ENCODE results near the gene MIB2. TPM values are rescaled to one million over a fixed set of nuclear protein-coding genes. Genes with fewer than 3 reads are reported as not detected.

MIB2 gene
- total RNA-seq, 1 donor from 2014 or later, result 108 TPM

GRCh38 chr1:1610796-1611195 is 4.5 kb upstream of the MIB2 start:
- no peaks in the 10 kb centered on the region for H3K27me3 Mint-ChIP-seq (ENCODE audit: unreplicated experiment)
- peaks cover 3% of the 10 kb centered on the region for H3K36me3 Mint-ChIP-seq (ENCODE audit: unreplicated experiment)
- no peak for DNase-seq (ENCODE audit: extremely low spot score, unreplicated experiment)
- no peak overlapping the region for H3K27ac Mint-ChIP-seq (ENCODE audit: unreplicated experiment)
- H3K9me3 Mint-ChIP-seq (ENCODE audit: unreplicated experiment), result no peaks in the 10 kb centered on the region
- peaks cover 21% of the 10 kb centered on the region for H3K4me1 Mint-ChIP-seq (ENCODE audit: unreplicated experiment)
- H3K4me3 Mint-ChIP-seq (ENCODE audit: unreplicated experiment), result no peak overlapping the region
- no peak for TF ChIP-seq CTCF (IDR thresholded peaks at IDR 0.05)

DNA sequence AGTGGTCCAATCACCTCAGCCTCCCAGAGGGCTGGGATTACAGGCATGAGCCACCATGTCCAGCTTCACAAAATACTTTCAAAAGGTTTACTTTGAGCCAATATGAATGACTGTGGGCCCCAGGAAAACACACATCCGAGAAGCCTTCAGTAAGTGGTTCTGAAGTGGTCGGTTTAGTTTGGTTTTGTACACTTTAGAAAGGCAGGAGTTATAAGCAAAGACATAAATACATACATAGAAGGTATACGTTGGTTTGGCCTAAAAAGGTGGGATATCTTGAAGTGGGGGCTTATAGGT is 3.2 kb upstream of the MIB2 start:
- H3K36me3 Mint-ChIP-seq (ENCODE audit: unreplicated experiment), result peaks cover 3% of the 10 kb centered on the region
- no peaks in the 10 kb centered on the region for H3K27me3 Mint-ChIP-seq (ENCODE audit: unreplicated experiment)
- DNase-seq (ENCODE audit: extremely low spot score, unreplicated experiment), result no peak
- peak overlapping the region; percentile 40 for H3K4me3 Mint-ChIP-seq (ENCODE audit: unreplicated experiment)
- no peak for TF ChIP-seq CTCF (IDR thresholded peaks at IDR 0.05)
- no peaks in the 10 kb centered on the region for H3K9me3 Mint-ChIP-seq (ENCODE audit: unreplicated experiment)
- H3K4me1 Mint-ChIP-seq (ENCODE audit: unreplicated experiment), result peaks cover 25% of the 10 kb centered on the region
- no peak overlapping the region for H3K27ac Mint-ChIP-seq (ENCODE audit: unreplicated experiment)

- no peaks in the 10 kb centered on the region for H3K27me3 Mint-ChIP-seq (ENCODE audit: unreplicated experiment)
- H3K4me3 Mint-ChIP-seq (ENCODE audit: unreplicated experiment), result peak overlapping the region; percentile 87
- TF ChIP-seq CTCF (IDR thresholded peaks at IDR 0.05), result no peak
- H3K36me3 Mint-ChIP-seq (ENCODE audit: unreplicated experiment), result peaks cover 6% of the 10 kb centered on the region
- no peak for DNase-seq (ENCODE audit: extremely low spot score, unreplicated experiment)
- H3K9me3 Mint-ChIP-seq (ENCODE audit: unreplicated experiment), result no peaks in the 10 kb centered on the region
- peaks cover 34% of the 10 kb centered on the region for H3K4me1 Mint-ChIP-seq (ENCODE audit: unreplicated experiment)
- no peak overlapping the region for H3K27ac Mint-ChIP-seq (ENCODE audit: unreplicated experiment)
Observed at GRCh38 chr1:1613509-1614082, 1.7 kb upstream of the MIB2 start.

DNA sequence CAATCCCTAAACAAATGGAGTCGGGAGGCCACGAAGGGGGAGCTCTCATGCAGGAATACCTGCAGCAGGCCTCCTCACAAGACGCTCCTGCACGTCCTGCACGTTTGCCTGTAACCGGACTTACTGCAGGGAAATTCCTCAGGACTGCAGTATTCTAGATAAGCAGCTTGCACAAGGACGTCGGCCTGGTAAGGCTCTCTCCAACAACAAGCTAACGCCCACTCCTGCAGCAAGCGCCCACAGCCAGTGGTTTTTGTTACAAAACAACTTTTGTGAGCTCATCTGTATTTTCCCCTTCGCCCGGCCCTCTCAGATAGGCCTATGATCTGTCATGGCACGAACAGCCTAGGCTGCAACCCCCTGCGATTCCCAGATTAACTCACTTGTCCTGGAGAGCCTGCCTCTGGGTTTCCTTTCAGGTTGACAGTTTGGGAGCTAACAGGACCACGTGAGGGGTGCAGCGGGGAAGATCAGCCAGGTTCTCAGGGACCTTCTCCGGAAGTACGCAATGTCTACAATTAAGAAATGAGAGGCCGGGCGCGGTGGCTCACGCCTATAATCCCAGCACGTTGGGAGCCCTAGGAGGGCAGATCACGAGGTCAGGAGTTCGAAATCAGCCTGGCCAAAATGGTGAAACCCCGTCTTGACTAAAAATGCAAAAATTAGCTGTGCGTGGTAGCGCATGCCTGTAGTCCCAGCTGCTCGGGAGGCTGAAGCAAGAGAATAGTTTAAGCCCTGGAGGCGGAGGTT is 921 bp upstream of the MIB2 start:
- peak overlapping the region; percentile 75 for H3K27ac Mint-ChIP-seq (ENCODE audit: unreplicated experiment)
- TF ChIP-seq CTCF (IDR thresholded peaks at IDR 0.05), result no peak
- peaks cover 6% of the 10 kb centered on the region for H3K36me3 Mint-ChIP-seq (ENCODE audit: unreplicated experiment)
- no peaks in the 10 kb centered on the region for H3K27me3 Mint-ChIP-seq (ENCODE audit: unreplicated experiment)
- H3K4me3 Mint-ChIP-seq (ENCODE audit: unreplicated experiment), result peak overlapping the region; percentile 87
- no peaks in the 10 kb centered on the region for H3K9me3 Mint-ChIP-seq (ENCODE audit: unreplicated experiment)
- no peak for DNase-seq (ENCODE audit: extremely low spot score, unreplicated experiment)
- peaks cover 34% of the 10 kb centered on the region for H3K4me1 Mint-ChIP-seq (ENCODE audit: unreplicated experiment)

- H3K36me3 Mint-ChIP-seq (ENCODE audit: unreplicated experiment), result peaks cover 6% of the 10 kb centered on the region
- peak overlapping the region; percentile 75 for H3K27ac Mint-ChIP-seq (ENCODE audit: unreplicated experiment)
- DNase-seq (ENCODE audit: extremely low spot score, unreplicated experiment), result no peak
- H3K27me3 Mint-ChIP-seq (ENCODE audit: unreplicated experiment), result no peaks in the 10 kb centered on the region
- peak overlapping the region; percentile 87 for H3K4me3 Mint-ChIP-seq (ENCODE audit: unreplicated experiment)
- TF ChIP-seq CTCF (IDR thresholded peaks at IDR 0.05), result no peak
- peaks cover 34% of the 10 kb centered on the region for H3K4me1 Mint-ChIP-seq (ENCODE audit: unreplicated experiment)
- H3K9me3 Mint-ChIP-seq (ENCODE audit: unreplicated experiment), result no peaks in the 10 kb centered on the region
Observed at GRCh38 chr1:1614954-1615255, 395 bp upstream of the MIB2 start.
